Omental fat pad (tissue), 4 donors: Measurements from ENCODE around the gene PTPRD. TPM values are rescaled to one million over a fixed set of nuclear protein-coding genes. Genes with fewer than 3 reads are reported as not detected.
"Not testable (repeated sequence)": the region's sequence is repeated elsewhere in the genome, so short reads cannot be mapped to it uniquely, and the experiment has no call there.

Experiments used
- ATAC-seq: fragments of 150-250 bp; one replicate; pipeline ENCODE4 v1.9.1; 2016; ENCODE audit warnings: mild to moderate bottlenecking, moderate library complexity; ENCODE audit not compliant: low FRiP score
- DNase-seq: peaks from one replicate; pipeline ENCODE4 v3.0.0-alpha.2; 2019; ENCODE audit warnings: low spot score
- CTCF ChIP-seq, 3 donors: fragments of 450-650 bp; IDR thresholded peaks; one replicate each; pipeline ENCODE4 v1.5.1; 2016 to 2017; ENCODE audit warnings: antibody characterized with exemption in 3 of 3, mild to moderate bottlenecking in 3 of 3, moderate library complexity in 2 of 3
- total RNA-seq, 4 donors: library from RNA; depleted of rRNA; stranded (reverse); fragments of >200 nt; gene quantifications; one replicate each; pipeline ENCODE4 v1.1.0, GENCODE V29; 2016

Gene PTPRD
- total RNA-seq, 4 donors from 2014 or later, result 3.5 to 34.2 (median 11.2) TPM

GRCh38 chr9:9387511-9388115, 1225.2 kb downstream of the PTPRD start:
- no peak for TF ChIP-seq CTCF (IDR thresholded peaks at IDR 0.05)
- no peak for ATAC-seq
- no peak for DNase-seq

GRCh38 chr9:9362332-9362731, 1250.5 kb downstream of the PTPRD start:
- DNase-seq, result no peak

GRCh38 chr9:9352877-9353481, 1259.8 kb downstream of the PTPRD start:
- ATAC-seq (no peak), DNase-seq (no peak)
- TF ChIP-seq CTCF (IDR thresholded peaks at IDR 0.05), result no peak

More at GRCh38 chr9:9362332-9362731, 1250.5 kb downstream of the PTPRD start:
- no peak for ATAC-seq
- no peak for TF ChIP-seq CTCF (IDR thresholded peaks at IDR 0.05)

GRCh38 chr9:9341203-9341602, 1271.6 kb downstream of the PTPRD start:
- ATAC-seq (no peak), DNase-seq (no peak)
- no peak for TF ChIP-seq CTCF (IDR thresholded peaks at IDR 0.05)

GRCh38 chr9:9337129-9337528, 1275.7 kb downstream of the PTPRD start:
- DNase-seq, result no peak
- no peak for ATAC-seq
- no peak for TF ChIP-seq CTCF (IDR thresholded peaks at IDR 0.05)

- ATAC-seq (no peak), DNase-seq (no peak)
- TF ChIP-seq CTCF (IDR thresholded peaks at IDR 0.05), result no peak
These were observed 1286.1 kb downstream of the PTPRD start for GRCh38 chr9:9326749-9327148.

- ATAC-seq (no peak), DNase-seq (no peak)
- no peak for TF ChIP-seq CTCF (IDR thresholded peaks at IDR 0.05)
These were observed 1293.8 kb downstream of the PTPRD start for GRCh38 chr9:9319007-9319406.

GRCh38 chr9:9310743-9311142, 1302.1 kb downstream of the PTPRD start:
- not testable (repeated sequence) for DNase-seq, ATAC-seq
